ENCODE data around the gene HTRA3. TPM values are rescaled to one million over a fixed set of nuclear protein-coding genes. Genes with fewer than 3 reads are reported as not detected.
A peak's percentile ranks its signal among the peaks of the same experiment; 100 is the strongest.

The HTRA3 gene
- total RNA-seq, 1 donor from 2014 or later: 3.5 TPM

GRCh38 chr4:8342651-8343261, 73.2 kb downstream of the HTRA3 start:
- Mint-ChIP-seq H3K36me3 (ENCODE audit: low read depth) (no peaks in the 10 kb centered on the region), H3K9me3 (ENCODE audit: low read depth) (no peaks in the 10 kb centered on the region), H3K4me3 (ENCODE audit: unreplicated experiment) (no peak overlapping the region), H3K27ac (ENCODE audit: unreplicated experiment) (no peak overlapping the region), H3K27me3 (ENCODE audit: low read depth) (peaks cover 2% of the 10 kb centered on the region), H3K4me1 (ENCODE audit: low read depth) (peaks cover 10% of the 10 kb centered on the region)
- peak; percentile 45 for TF ChIP-seq CTCF (IDR thresholded peaks at IDR 0.05)
- DNase-seq (ENCODE audit: low spot score): peak; percentile 50

GRCh38 chr4:8343262-8343966, 73.9 kb downstream of the HTRA3 start:
- TF ChIP-seq CTCF (IDR thresholded peaks at IDR 0.05): no peak
- no peak for DNase-seq (ENCODE audit: low spot score)
- H3K4me3 Mint-ChIP-seq (ENCODE audit: unreplicated experiment): no peak overlapping the region
- peaks cover 2% of the 10 kb centered on the region for H3K27me3 Mint-ChIP-seq (ENCODE audit: low read depth)
- H3K4me1 Mint-ChIP-seq (ENCODE audit: low read depth): peaks cover 10% of the 10 kb centered on the region
- no peaks in the 10 kb centered on the region for H3K9me3 Mint-ChIP-seq (ENCODE audit: low read depth)
- H3K36me3 Mint-ChIP-seq (ENCODE audit: low read depth): no peaks in the 10 kb centered on the region
- H3K27ac Mint-ChIP-seq (ENCODE audit: unreplicated experiment): no peak overlapping the region

GRCh38 chr4:8343967-8344331, 74.4 kb downstream of the HTRA3 start:
- no peaks in the 10 kb centered on the region for H3K36me3 Mint-ChIP-seq (ENCODE audit: low read depth)
- TF ChIP-seq CTCF (IDR thresholded peaks at IDR 0.05): no peak
- no peak overlapping the region for H3K4me3 Mint-ChIP-seq (ENCODE audit: unreplicated experiment)
- peaks cover 2% of the 10 kb centered on the region for H3K27me3 Mint-ChIP-seq (ENCODE audit: low read depth)
- no peak overlapping the region for H3K27ac Mint-ChIP-seq (ENCODE audit: unreplicated experiment)
- H3K4me1 Mint-ChIP-seq (ENCODE audit: low read depth): peaks cover 10% of the 10 kb centered on the region
- H3K9me3 Mint-ChIP-seq (ENCODE audit: low read depth): no peaks in the 10 kb centered on the region
- no peak for DNase-seq (ENCODE audit: low spot score)

GRCh38 chr4:8344377-8344776, 74.8 kb downstream of the HTRA3 start:
- Mint-ChIP-seq H3K4me3 (ENCODE audit: unreplicated experiment) (no peak overlapping the region), H3K27ac (ENCODE audit: unreplicated experiment) (no peak overlapping the region), H3K9me3 (ENCODE audit: low read depth) (no peaks in the 10 kb centered on the region), H3K36me3 (ENCODE audit: low read depth) (no peaks in the 10 kb centered on the region), H3K4me1 (ENCODE audit: low read depth) (peaks cover 10% of the 10 kb centered on the region), H3K27me3 (ENCODE audit: low read depth) (peaks cover 2% of the 10 kb centered on the region)
- peak; percentile 60 for DNase-seq (ENCODE audit: low spot score)
- no peak for TF ChIP-seq CTCF (IDR thresholded peaks at IDR 0.05)

- H3K9me3 Mint-ChIP-seq (ENCODE audit: low read depth): no peaks in the 10 kb centered on the region
- H3K27me3 Mint-ChIP-seq (ENCODE audit: low read depth): peaks cover 2% of the 10 kb centered on the region
Measured at GRCh38 chr4:8345053-8345945, 75.7 kb downstream of the HTRA3 start.

More at GRCh38 chr4:8345053-8345945, 75.7 kb downstream of the HTRA3 start:
- Mint-ChIP-seq H3K27ac (ENCODE audit: unreplicated experiment) (no peak overlapping the region), H3K4me1 (ENCODE audit: low read depth) (peaks cover 10% of the 10 kb centered on the region), H3K4me3 (ENCODE audit: unreplicated experiment) (no peak overlapping the region), H3K36me3 (ENCODE audit: low read depth) (no peaks in the 10 kb centered on the region)
- DNase-seq (ENCODE audit: low spot score): peak; percentile 87
- TF ChIP-seq CTCF (IDR thresholded peaks at IDR 0.05): no peak

All from chondrocyte (in vitro differentiated cells).